ENCODE measurements around the gene TEAD4.

Gene TEAD4

GRCh38 chr12:3030821-3031429, 71.7 kb downstream of the TEAD4 start:
- DNase-seq (ENCODE audit: low spot score), result no peak
- FAIRE-seq, result no peak

DNA sequence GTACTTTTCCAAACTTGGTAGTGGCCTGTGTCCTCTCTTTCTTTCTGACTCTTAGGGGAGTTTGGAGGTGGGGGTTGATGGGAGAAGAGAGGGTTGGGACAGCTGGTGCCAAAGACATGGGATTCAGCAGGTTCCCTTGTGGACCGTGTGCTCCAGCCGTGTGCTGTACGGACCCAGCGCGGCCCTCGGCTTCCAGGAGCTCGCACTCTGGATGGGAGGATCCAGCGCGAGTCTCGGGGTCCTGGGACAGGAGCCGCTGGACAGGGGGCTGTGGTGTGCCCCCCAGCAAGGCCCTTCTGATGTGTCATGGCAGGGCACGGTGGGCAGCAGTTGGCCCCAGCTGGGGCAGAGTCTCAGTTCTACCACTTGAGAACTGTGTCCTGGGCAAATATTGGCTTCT, 73.0 kb downstream of the TEAD4 start:
- DNase-seq (ENCODE audit: low spot score) (no peak), FAIRE-seq (no peak)

DNA sequence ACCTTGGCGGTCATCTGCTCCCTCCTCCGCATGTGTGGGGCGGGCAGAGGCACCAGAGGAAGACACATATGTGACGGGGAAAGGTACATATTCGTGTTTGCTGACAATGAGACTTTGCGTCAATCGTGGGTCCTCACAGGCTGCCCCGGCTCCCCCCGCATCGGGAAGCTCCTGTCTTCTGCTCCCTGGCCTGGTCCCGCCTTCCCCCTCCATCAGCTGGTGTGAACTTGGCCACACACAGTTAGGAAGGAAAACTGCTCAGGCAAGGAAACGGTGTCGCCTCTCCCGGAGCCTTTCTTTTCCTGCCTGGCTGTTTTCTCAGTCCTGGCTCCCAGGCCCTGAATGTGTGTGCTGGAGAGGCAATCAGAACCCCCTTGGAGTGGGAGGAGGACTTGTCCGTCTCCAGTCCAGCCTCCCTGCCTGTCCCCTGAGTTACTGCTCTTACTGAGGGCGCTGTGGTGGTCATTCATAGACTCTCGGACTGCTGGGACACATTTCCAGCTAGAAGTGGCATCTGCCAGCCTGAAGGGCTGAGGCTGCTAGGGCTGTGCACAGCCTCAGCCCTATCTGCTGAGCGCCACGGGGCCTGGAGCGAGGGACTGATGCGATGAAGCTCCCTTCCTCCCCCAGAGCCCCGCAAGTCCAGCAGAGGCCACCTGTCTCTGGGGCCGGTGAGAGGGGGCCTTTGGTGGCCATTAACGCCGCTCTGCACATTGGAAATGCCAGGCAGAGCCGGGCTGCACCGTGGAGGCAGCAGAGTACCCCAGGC, 73.8 kb downstream of the TEAD4 start:
- DNase-seq (ENCODE audit: low spot score) (no peak), FAIRE-seq (no peak)

- DNase-seq (ENCODE audit: low spot score), result no peak
- no peak for FAIRE-seq
These were observed 74.3 kb downstream of the TEAD4 start for GRCh38 chr12:3033539-3033867.

GRCh38 chr12:3034067-3034750, 75.0 kb downstream of the TEAD4 start:
- DNase-seq (ENCODE audit: low spot score), result no peak
- no peak for FAIRE-seq

DNA sequence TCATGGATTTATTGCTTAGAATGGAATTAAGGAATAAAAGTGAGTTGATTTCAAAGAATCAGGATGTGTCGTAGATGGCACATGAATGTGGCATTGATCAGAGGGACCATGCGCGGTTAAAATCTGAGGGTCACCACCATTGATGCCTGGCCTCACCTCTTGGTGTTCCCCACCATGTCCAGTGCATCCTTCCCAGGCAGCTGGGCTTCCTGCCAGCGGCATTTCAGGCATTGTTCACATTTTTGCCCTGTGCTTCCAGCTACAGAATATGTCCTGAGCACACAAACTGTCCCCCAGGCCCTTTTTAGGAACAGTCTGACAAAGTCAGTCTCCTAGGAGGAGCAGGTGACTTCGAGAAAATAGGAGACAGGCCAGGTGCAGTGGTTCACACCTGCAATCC, 76.0 kb downstream of the TEAD4 start:
- FAIRE-seq (no peak), DNase-seq (ENCODE audit: low spot score) (no peak)

DNA sequence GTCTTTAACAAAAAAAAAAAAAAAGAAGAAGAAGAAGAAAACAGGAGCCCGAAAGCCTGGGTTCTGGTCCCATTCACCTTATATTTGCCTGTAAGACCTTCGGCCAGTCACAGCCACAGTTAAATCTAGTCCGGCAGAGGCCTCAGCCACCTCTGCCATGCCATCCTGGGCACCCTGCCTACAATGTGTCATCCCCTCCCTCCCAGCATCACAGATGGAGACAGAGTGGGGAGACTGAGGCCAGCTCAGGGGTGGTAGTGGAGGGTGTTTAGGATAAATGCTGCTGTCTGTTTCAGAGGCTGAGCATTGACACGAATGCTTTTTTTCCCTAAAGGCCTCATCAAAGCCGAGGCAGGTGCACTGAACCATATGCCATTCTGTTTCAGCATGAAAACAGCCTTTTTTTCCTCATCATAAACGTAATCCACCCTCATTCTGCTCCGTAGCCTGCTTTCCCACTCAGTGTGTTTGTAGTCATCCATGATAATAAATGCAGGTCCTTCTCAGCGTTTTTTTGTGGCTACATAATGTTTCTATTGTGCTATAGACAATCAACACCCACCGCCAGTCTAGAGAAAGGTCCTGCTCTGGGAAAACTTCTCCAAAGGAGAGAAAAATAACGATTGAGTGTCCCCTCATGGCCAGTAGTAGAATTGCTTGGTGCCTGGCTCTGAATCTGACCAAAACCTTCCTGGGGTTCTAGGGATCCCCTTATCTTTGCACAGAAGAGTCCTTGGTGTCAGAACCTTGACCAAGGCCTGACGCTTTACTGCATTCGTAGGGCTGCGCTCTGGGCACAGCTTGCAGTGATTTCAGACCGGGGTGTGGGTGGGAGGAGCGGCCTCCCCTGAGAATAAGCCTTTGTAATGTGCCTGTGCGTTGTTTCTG, 76.9 kb downstream of the TEAD4 start:
- DNase-seq (ENCODE audit: low spot score), result no peak
- FAIRE-seq, result no peak

GRCh38 chr12:3036901-3037600, 77.9 kb downstream of the TEAD4 start:
- no peak for DNase-seq (ENCODE audit: low spot score)
- FAIRE-seq, result no peak

- no peak for FAIRE-seq
- DNase-seq (ENCODE audit: low spot score), result no peak
These were observed 79.0 kb downstream of the TEAD4 start for GRCh38 chr12:3038166-3038565.

GRCh38 chr12:3038926-3039510, 79.8 kb downstream of the TEAD4 start:
- no peak for FAIRE-seq

DNA sequence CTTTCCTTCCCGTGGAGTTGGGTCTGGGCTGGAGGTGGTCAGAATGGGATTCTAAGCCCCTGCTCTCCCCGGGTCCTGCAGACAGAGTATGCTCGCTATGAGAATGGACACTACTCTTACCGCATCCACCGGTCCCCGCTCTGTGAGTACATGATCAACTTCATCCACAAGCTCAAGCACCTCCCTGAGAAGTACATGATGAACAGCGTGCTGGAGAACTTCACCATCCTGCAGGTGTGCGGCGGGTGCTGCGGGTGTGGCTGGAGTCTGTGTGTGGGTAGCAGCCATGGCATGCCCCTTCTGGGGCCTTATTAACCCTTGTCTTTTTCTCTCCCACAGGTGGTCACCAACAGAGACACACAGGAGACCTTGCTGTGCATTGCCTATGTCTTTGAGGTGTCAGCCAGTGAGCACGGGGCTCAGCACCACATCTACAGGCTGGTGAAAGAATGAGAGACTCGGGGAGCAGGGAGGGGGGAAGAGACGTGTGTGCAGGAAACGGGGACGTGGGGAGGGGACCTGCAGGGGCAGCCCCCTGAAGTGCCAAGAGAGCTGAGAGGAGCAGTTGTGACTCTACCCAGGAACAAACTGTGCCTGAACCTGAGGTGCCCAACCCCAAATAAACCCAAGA, 80.9 kb downstream of the TEAD4 start:
- FAIRE-seq, result no peak

More at GRCh38 chr12:3038926-3039510, 79.8 kb downstream of the TEAD4 start:
- DNase-seq (ENCODE audit: low spot score), result no peak

DNA sequence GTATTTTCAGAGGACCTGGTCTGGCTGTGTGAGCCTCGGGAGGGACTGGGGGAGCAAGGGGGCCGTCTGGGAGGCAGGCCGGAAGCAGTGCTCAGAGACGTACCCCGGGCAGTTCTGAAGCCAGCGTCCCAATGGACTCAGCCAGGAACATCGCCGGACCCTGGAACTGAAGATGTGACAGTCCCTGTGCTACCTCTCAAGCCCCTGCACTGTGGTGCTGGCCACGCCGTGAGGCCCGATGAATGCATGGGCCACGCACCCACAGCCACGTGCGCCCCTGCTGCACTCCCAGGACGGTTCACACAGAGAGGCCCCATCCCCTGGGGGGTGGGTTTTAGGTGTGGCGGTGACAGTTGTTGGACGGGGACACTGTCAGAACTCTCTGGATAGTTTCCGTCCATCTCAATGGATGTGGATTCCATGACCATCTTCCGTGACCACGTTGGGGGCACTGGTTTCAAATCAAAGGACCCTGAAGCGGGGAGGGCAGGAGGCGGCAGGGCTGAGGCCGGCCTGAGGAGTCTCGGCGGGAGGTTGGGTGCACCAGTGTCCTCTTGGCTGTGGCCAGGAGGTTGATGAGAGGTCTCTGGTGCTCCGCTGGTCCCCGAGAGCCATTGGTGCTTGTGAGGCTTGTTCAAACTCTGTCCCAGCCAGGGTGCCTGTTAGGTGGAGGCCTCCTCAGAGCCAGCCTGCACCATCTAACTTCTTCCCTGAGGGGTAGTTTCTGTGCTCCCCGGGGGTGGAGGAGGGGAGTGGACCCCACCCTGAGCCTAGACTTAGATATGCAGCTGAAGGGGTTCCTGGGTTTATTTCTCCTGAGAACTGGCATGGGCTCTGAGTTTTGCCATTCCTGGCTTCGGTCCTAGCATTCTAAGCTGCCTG, 81.7 kb downstream of the TEAD4 start:
- DNase-seq (ENCODE audit: low spot score) (no peak), FAIRE-seq (no peak)

More for the DNA sequence above, 80.9 kb downstream of the TEAD4 start:
- DNase-seq (ENCODE audit: low spot score), result no peak

- DNase-seq (ENCODE audit: low spot score) (peak; percentile 60), FAIRE-seq (no peak)
These were observed 82.5 kb downstream of the TEAD4 start for GRCh38 chr12:3041558-3042164.

DNA sequence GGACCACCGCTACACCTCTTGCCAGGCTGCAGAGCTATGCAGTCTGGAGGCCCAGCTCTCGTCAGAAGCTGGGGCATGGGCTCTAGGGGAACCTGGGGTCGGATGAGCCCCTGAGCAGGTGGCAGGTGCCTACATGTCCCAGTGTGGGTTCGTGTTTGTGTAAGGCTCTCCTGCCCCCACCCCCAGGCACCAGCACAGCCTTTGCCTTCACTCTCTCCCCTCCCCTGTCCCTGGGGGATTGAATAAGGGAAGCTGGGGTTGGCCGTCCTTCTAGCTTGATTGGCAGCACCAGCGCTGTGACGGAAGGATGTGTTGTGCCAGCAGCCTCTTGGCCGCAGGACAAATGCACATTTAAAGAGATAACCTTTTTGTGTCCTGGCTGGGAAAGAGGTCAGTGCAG, 83.2 kb downstream of the TEAD4 start:
- FAIRE-seq, result no peak
- DNase-seq (ENCODE audit: low spot score), result no peak

DNA sequence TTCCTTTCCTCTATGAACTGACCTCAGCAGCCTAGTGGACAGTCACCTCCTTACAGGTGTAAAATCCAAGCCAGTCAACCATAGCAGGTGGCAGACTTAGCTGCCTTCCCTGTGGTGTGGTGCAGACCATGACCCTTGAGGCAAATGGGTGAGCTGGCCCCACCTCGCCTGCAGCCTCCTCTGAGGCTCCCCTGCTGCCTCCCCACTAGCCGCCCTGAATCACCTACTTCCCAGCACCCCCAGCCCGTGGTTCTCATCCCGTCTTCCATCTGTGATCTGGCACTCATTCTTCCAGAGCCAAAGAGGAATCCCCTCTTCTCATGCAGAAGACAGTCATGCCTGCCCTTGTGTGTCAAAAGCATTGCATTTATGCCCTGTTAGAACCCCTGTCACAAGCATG, 83.6 kb downstream of the TEAD4 start:
- no peak for DNase-seq (ENCODE audit: low spot score)

GRCh38 chr12:3043406-3043805, 84.2 kb downstream of the TEAD4 start:
- FAIRE-seq (no peak), DNase-seq (ENCODE audit: low spot score) (no peak)

More for the DNA sequence above, 83.6 kb downstream of the TEAD4 start:
- FAIRE-seq, result no peak

DNA sequence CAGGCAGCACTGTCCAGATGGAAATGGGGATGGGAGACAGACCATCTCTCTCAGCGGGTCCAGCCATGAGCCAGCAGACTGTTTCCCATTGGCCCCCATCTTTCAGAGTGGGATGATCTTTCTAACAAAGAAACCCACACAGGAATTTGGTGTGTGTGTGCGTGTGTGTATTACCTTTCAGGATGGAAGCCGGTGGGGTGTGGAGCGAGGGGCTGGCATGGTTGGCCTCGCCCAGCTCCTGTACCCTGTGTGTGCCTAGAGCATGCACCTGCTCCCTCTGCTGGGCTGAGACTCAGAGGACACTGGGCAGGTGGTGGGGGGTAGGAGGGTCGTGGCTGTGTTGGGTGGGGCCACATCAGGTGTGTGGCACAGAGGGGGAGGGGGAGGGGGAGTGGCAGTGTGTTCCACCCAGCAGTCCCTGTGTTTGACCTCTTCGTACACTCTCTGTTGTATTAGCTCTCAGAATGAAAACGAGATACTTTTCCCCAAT, 85.0 kb downstream of the TEAD4 start:
- DNase-seq (ENCODE audit: low spot score) (no peak), FAIRE-seq (no peak)

GRCh38 chr12:3045494-3045893, 86.3 kb downstream of the TEAD4 start:
- no peak for DNase-seq (ENCODE audit: low spot score)
- FAIRE-seq, result no peak

- DNase-seq (ENCODE audit: low spot score), result no peak
- no peak for FAIRE-seq
These were observed 86.8 kb downstream of the TEAD4 start for GRCh38 chr12:3045989-3046388.
